A204.1 (cell line): ENCODE data around the gene FPR2.
"Not testable (repeated sequence)": the region's sequence is repeated elsewhere in the genome, so short reads cannot be mapped to it uniquely, and the experiment has no call there.

Experiments
- FAIRE-seq: peaks from 2 replicates; lab custom pipeline; 2012; peaks lifted over from hg19 to GRCh38; lab: Jason Lieb, UNC

FPR2 gene

GRCh38 chr19:51806571-51806970, 45.6 kb downstream of the FPR2 start:
- FAIRE-seq: not testable (repeated sequence)

GRCh38 chr19:51807111-51807701, 46.2 kb downstream of the FPR2 start:
- no peak for FAIRE-seq

- no peak for FAIRE-seq
Measured at GRCh38 chr19:51807925-51808324, 46.9 kb downstream of the FPR2 start.

- no peak for FAIRE-seq
Measured at GRCh38 chr19:51808333-51808986, 47.5 kb downstream of the FPR2 start.

GRCh38 chr19:51809787-51810186, 48.8 kb downstream of the FPR2 start:
- FAIRE-seq: no peak

GRCh38 chr19:51810223-51810622, 49.2 kb downstream of the FPR2 start:
- FAIRE-seq: no peak

- FAIRE-seq: no peak
Measured at GRCh38 chr19:51811344-51811743, 50.4 kb downstream of the FPR2 start.

GRCh38 chr19:51815043-51815442, 54.1 kb downstream of the FPR2 start:
- no peak for FAIRE-seq

GRCh38 chr19:51816711-51817110, 55.7 kb downstream of the FPR2 start:
- FAIRE-seq: no peak

GRCh38 chr19:51820011-51820410, 59.0 kb downstream of the FPR2 start:
- FAIRE-seq: no peak
